NCI-H187 (cell line): ENCODE measurements around the gene BMPR2.
"Not testable (repeated sequence)": the region's sequence is repeated elsewhere in the genome, so short reads cannot be mapped to it uniquely, and the experiment has no call there.

Experiments used
- DNase-seq, 2 experiments: peaks; one replicate each; lab custom pipeline; 2025; lab: John Stamatoyannopoulos, UW

The BMPR2 gene

GRCh38 chr2:202382684-202383083, 6.6 kb downstream of the BMPR2 start:
- DNase-seq = no peak

- DNase-seq = not testable (repeated sequence)
Observed at GRCh38 chr2:202386495-202386894, 10.4 kb downstream of the BMPR2 start.

- no peak for DNase-seq
Observed at GRCh38 chr2:202387608-202388342, 11.6 kb downstream of the BMPR2 start.

GRCh38 chr2:202400941-202401340, 24.8 kb downstream of the BMPR2 start:
- no peak for DNase-seq

- no peak for DNase-seq
Observed at GRCh38 chr2:202405798-202406197, 29.7 kb downstream of the BMPR2 start.

GRCh38 chr2:202406445-202406978, 30.4 kb downstream of the BMPR2 start:
- no peak for DNase-seq

- no peak for DNase-seq
Observed at GRCh38 chr2:202408546-202409140, 32.5 kb downstream of the BMPR2 start.

- no peak for DNase-seq
Observed at GRCh38 chr2:202410092-202410491, 34.0 kb downstream of the BMPR2 start.

- no peak for DNase-seq
Observed at GRCh38 chr2:202411097-202411496, 35.0 kb downstream of the BMPR2 start.

GRCh38 chr2:202418027-202418426, 41.9 kb downstream of the BMPR2 start:
- no peak for DNase-seq

GRCh38 chr2:202418511-202418910, 42.4 kb downstream of the BMPR2 start:
- no peak for DNase-seq

GRCh38 chr2:202423139-202423538, 47.0 kb downstream of the BMPR2 start:
- DNase-seq = no peak

- DNase-seq = no peak
Observed at GRCh38 chr2:202425036-202425435, 48.9 kb downstream of the BMPR2 start.

- no peak for DNase-seq
Observed at GRCh38 chr2:202426751-202427150, 50.6 kb downstream of the BMPR2 start.

- DNase-seq = no peak
Observed at GRCh38 chr2:202429164-202429980, 53.2 kb downstream of the BMPR2 start.

GRCh38 chr2:202432776-202433175, 56.6 kb downstream of the BMPR2 start:
- DNase-seq = no peak

GRCh38 chr2:202434472-202434871, 58.3 kb downstream of the BMPR2 start:
- no peak for DNase-seq

- no peak for DNase-seq
Observed at GRCh38 chr2:202436626-202437025, 60.5 kb downstream of the BMPR2 start.

- DNase-seq = not testable (repeated sequence)
Observed at GRCh38 chr2:202440117-202440516, 64.0 kb downstream of the BMPR2 start.

- DNase-seq = no peak
Observed at GRCh38 chr2:202442882-202443281, 66.8 kb downstream of the BMPR2 start.

- DNase-seq = no peak
Observed at GRCh38 chr2:202444000-202444399, 67.9 kb downstream of the BMPR2 start.

- DNase-seq = no peak
Observed at GRCh38 chr2:202449344-202449743, 73.2 kb downstream of the BMPR2 start.

GRCh38 chr2:202450785-202451184, 74.7 kb downstream of the BMPR2 start:
- DNase-seq = no peak
